ENCODE data around the gene ST6GALNAC1.
"Not testable (repeated sequence)": the region's sequence is repeated elsewhere in the genome, so short reads cannot be mapped to it uniquely, and the experiment has no call there.

The ST6GALNAC1 gene

GRCh38 chr17:76612465-76612864 lies 31.1 kb downstream of the ST6GALNAC1 start:
- no peak for DNase-seq (ENCODE audit: low read depth)

DNA sequence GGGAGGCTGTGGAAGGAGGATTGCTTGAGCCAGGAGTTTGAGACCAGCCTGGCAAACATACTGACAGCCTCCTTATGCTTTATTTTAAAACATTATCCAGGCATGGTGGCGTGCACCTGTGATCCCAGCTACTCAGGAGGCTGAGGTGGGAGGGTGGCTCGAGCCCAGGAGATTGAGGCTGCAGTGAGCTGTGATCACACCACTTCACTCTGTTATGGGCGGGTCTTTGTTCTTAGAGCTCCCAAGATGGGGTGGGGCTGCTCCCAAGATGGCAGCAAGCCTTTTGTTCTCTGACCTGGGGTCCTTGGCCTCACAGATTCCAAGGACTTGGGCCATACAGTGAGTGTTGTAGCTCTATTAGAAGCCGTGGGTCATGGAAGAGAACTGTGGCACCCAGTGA lies 31.8 kb downstream of the ST6GALNAC1 start:
- no peak for DNase-seq (ENCODE audit: low read depth)

GRCh38 chr17:76611080-76611749 lies 32.3 kb downstream of the ST6GALNAC1 start:
- not testable (repeated sequence) for DNase-seq (ENCODE audit: low read depth)

DNA sequence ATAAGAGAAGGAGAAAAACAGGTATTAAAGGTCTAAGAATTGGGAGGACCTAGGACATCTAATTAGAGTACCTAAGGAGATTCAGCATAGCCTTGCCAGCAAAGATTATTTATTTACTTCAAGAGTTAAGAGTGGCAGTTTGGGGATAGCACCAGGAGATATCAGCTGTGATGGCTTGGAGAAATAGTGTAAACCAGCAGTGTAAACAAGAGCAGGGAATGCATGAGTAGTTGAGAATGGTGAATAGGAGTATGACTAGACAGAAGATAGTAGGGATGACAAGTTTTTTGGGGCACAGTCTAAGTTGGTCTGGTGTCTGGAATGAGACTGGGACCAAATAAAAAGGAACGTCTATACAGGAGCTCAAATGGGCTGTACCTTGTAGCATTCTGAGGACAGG lies 36.9 kb downstream of the ST6GALNAC1 start:
- not testable (repeated sequence) for DNase-seq (ENCODE audit: low read depth)

- no peak for DNase-seq (ENCODE audit: low read depth)
Observed at GRCh38 chr17:76601065-76601464, 42.5 kb downstream of the ST6GALNAC1 start.

GRCh38 chr17:76599694-76600460 lies 43.7 kb downstream of the ST6GALNAC1 start:
- no peak for DNase-seq (ENCODE audit: low read depth)

- DNase-seq (ENCODE audit: low read depth), result no peak
Observed at GRCh38 chr17:76598004-76598439, 45.5 kb downstream of the ST6GALNAC1 start.

- DNase-seq (ENCODE audit: low read depth), result no peak
Observed at GRCh38 chr17:76597156-76598003, 46.2 kb downstream of the ST6GALNAC1 start.

DNA sequence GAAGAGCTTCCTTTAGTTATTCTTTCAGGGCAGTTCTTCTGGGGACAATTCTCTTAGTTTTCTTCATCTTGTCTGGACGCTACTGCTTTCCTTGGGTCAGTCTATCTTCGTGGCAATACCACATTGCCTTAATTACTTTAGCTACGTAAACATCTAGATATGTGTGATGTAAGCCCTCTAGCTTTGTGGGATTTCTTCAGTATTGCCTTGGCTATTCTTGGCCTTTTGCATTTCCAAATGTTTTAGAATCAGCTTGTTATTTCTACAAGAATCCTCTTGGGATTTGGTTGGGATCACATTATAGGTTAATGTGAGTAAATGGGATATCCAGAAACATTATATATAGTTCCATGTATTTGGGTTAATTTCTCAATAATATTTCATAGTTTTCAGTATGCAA lies 48.9 kb downstream of the ST6GALNAC1 start:
- DNase-seq (ENCODE audit: low read depth), result no peak

- no peak for DNase-seq (ENCODE audit: low read depth)
Observed at GRCh38 chr17:76593959-76594358, 49.6 kb downstream of the ST6GALNAC1 start.

GRCh38 chr17:76593384-76593826 lies 50.2 kb downstream of the ST6GALNAC1 start:
- DNase-seq (ENCODE audit: low read depth), result no peak

DNA sequence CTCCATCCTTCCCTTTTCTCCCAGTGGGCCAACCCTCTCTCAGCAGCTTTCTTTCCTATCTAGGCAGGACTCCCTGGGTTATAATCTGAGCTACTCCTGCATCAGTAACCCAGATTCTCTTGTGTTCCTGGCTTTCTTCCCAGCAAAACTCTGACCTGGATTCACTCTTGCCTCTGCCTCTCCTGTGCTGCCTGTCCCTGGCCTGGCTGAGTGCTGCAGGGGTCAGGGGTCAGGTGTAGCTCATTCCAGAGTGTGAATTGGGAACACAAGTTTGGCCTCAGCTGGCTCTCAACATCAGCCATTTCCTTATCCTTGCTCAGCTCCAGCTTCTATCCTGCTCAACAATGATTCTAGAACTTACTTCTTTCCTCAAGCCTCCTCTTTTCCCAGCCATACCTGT lies 55.4 kb downstream of the ST6GALNAC1 start:
- DNase-seq (ENCODE audit: low read depth), result no peak

GRCh38 chr17:76586741-76587487 lies 56.6 kb downstream of the ST6GALNAC1 start:
- no peak for DNase-seq (ENCODE audit: low read depth)

DNA sequence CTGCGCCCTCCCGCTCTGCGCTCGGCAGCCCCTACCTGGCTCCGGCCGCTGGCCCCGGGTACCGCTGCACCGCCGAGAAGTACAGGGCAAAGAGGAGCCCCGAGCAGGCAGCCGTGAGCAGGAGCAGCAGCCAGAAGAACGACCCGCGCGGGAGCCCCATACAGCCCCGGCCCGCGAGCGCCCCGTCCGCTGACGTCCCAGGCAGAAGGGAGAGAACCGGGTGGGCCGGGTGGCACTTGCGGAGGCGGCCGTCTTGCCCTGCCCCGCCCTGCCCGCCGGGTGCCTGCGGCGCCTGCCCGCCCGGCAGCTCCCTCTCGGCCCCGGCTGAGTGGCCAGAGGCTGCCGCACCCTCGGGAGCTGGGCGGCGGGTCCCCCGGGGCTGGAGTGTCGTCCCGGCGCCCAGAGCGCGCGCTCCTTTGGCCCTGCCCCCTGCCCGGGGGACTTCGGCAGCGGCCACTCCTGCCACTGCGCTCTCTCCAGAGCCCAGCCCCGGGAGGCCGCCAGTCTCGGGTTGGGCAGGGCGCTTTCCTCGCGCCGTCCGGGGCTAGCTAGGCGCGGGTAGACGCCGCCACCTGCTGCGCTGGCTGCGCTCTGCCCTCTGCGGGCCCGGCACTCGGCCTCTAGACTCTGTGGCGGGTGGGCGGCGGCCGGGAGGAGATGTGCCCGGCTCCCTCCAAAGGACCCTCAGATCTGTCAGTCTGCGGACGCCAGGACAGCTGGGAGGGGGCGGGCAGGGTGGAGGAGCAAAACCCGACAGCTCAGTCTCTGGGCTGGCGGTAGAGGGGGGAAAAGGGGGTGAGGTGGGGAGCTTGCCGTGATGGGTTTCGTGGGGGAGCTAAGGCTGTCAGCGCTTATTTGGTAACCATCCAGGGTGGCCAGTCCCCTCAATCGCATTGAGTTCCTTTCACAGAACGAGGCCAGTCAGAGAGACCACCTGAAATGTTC lies 57.6 kb downstream of the ST6GALNAC1 start, which contains the start of gene ST6GALNAC2:
Gene ST6GALNAC2 (minus strand): TSS at position 212 of the 945 bp plus-strand sequence. CDS start 52 bp downstream, at position 160.
- DNase-seq (ENCODE audit: low read depth), result no peak

DNA sequence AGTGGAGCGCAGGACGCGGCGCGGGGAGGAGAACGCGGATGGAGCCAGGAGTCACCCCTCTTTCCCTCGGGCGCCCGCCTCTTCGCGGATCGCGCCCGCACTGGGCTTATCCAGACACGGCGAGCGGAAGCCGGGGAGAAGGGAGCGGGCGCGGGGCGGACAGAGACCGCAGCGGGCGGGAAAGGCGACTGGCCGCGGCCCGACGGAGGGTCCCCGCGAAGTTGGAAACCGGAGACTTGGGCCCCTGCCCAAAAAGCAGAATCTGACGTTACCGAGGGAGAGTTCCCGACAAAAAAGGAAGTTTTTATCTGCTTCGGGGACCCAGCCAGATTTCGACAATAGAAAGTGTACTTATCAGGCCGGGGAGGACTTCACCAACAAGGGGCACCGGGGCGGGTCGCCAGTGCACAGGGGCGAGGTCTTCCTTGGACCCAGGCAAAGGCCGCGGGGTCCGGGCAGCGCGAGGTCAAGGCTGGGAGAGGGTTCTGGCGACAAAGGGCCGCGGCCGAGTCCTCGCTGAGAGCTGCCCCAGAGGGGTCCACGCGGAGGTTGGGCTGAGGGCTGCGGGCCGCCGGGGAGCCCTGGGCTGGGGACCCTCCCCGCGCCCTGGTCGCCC lies 58.4 kb downstream of the ST6GALNAC1 start:
- no peak for DNase-seq (ENCODE audit: low read depth)

GRCh38 chr17:76584427-76585032 lies 59.0 kb downstream of the ST6GALNAC1 start:
- DNase-seq (ENCODE audit: low read depth), result no peak

GRCh38 chr17:76582660-76583059 lies 60.9 kb downstream of the ST6GALNAC1 start:
- no peak for DNase-seq (ENCODE audit: low read depth)

DNA sequence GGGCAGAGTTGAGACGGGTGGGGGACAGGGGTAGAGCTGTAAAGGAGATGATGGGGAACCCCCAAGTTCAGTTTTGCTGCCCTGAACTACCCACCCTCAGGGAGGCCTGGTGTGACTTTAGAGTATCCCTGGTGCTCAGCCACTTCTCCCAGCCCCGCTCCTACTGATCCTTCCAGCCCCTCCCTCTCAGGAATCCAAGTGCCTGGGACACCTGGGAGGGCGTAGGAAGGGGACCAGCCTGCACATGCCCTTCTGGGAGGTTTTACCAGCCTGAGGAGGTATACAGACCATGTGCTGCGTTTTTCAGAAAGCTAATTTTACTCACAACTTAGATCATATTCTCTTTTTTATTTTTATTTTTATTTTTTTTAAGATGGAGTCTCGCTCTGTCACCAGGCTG lies 62.0 kb downstream of the ST6GALNAC1 start:
- DNase-seq (ENCODE audit: low read depth), result no peak

- no peak for DNase-seq (ENCODE audit: low read depth)
Observed at GRCh38 chr17:76579281-76579680, 64.3 kb downstream of the ST6GALNAC1 start.

DNA sequence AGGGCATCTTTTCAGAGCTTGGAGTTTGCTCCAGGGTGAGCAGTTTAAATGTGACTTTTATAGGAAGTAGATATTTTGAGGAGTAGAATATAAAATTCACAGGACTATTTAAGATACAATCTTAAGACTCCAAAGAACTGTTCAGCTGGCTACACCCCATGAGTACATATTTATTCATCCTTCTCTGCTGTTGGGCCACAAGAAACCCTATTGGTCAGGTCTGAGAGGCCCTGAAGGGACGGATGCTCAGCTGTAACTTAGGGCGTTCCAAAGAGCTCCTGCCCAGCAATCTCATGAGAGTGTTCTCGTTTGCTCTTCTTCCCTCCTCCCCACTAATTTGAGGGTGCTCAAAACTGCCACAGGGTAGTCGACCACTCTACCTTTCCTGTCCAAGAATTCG lies 65.2 kb downstream of the ST6GALNAC1 start:
- no peak for DNase-seq (ENCODE audit: low read depth)

All from stimulated activated CD8-positive, alpha-beta memory T cell treated with anti-CD3 and anti-CD28 coated beads, Interleukin-4, amount 100 ng/mL, for 24 hours (primary cell).